ENCODE measurements around the gene RBM45.

DNA sequence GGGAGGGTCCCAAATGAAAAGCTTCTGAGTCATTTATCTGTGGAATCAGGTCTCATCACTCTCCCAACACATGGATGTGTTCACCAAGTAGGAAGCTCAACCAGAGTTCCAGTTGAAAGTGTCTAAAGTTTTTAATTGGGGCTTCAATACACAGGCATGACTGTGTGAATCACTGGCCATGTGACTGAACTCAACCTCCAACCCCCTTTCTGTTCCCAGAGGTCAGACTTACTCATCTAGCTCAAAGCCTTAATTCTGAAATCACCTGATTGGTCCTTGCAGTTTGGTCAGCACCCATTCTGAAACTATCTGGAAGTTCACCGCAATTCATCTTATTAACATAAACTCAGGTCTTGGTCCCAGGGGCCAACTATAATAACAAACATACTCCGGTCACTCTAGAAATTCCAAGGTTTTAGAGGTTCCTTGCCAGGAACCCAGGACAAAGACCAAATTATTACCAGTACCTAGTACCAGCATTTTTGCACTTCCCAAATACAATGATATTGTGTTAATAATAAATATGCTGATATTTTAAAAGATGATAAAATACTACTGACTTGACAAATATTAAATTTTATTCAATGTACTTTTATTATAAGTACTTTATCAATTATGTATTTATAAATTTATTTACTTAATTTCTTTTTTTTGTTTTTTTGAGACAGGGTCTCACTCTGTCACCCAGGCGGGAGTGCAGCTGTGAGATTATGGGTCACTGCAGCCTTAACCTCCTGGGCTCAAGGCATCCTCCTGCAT lies 10.7 kb upstream of the RBM45 start:
- TF ChIP-seq EZH2phosphoT487 (IDR thresholded peaks at IDR 0.05; ENCODE audit: borderline replicate concordance, low read depth, low read length): no peak
- TF ChIP-seq, protein P1, sequence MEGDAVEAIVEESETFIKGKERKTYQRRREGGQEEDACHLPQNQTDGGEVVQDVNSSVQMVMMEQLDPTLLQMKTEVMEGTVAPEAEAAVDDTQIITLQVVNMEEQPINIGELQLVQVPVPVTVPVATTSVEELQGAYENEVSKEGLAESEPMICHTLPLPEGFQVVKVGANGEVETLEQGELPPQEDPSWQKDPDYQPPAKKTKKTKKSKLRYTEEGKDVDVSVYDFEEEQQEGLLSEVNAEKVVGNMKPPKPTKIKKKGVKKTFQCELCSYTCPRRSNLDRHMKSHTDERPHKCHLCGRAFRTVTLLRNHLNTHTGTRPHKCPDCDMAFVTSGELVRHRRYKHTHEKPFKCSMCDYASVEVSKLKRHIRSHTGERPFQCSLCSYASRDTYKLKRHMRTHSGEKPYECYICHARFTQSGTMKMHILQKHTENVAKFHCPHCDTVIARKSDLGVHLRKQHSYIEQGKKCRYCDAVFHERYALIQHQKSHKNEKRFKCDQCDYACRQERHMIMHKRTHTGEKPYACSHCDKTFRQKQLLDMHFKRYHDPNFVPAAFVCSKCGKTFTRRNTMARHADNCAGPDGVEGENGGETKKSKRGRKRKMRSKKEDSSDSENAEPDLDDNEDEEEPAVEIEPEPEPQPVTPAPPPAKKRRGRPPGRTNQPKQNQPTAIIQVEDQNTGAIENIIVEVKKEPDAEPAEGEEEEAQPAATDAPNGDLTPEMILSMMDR (conservative IDR thresholded peaks at IDR 0.05; ENCODE audit: low read length): no peak

All from OCI-LY7 (cell line).